ENCODE data around the gene MYH6. TPM values are rescaled to one million over a fixed set of nuclear protein-coding genes. Genes with fewer than 3 reads are reported as not detected.

MYH6 gene
- total RNA-seq, 1 experiment from 2014 or later: 0.07 TPM

- DNase-seq: no peak
- no peak overlapping the region for H2BK15ac ChIP-seq (ENCODE audit: low read depth, low read length)
- H2BK5ac ChIP-seq (ENCODE audit: insufficient read length, low read length): no peak overlapping the region
- no peak overlapping the region for H2AK5ac ChIP-seq (ENCODE audit: insufficient read length, low read length)
- peak overlapping the region; percentile 78 for H2AFZ ChIP-seq (ENCODE audit: low read length)
- H3K14ac ChIP-seq (ENCODE audit: insufficient read depth, low read length): no peak overlapping the region
- no peak overlapping the region for H4K8ac ChIP-seq (replicated peaks; ENCODE audit: insufficient read length, low read depth, low read length)
- H3K27me3 Mint-ChIP-seq (ENCODE audit: low read depth): peaks cover 8% of the 10 kb centered on the region
- no peaks in the 10 kb centered on the region for H3K4me1 ChIP-seq (ENCODE audit: insufficient read depth, low read length)
- H3K79me1 ChIP-seq (ENCODE audit: insufficient read depth, low read depth, low read length, poor library complexity, severe bottlenecking): no peaks in the 10 kb centered on the region
- H2BK120ac ChIP-seq (ENCODE audit: low read depth, low read length, poor library complexity, severe bottlenecking): no peak overlapping the region
- no peak overlapping the region for H3K56ac ChIP-seq (ENCODE audit: insufficient read length, low read depth, low read length)
- no peaks in the 10 kb centered on the region for H3K9me3 ChIP-seq (ENCODE audit: control insufficient read depth, low read depth, low read length)
- no peaks in the 10 kb centered on the region for H4K20me1 ChIP-seq (ENCODE audit: control insufficient read depth, insufficient read depth, insufficient read length)
- H3K27me3 ChIP-seq (ENCODE audit: insufficient read depth, low read length): no peaks in the 10 kb centered on the region
- WGBS (ENCODE audit: extremely low coverage, insufficient read length, low lambda C conversion rate): no CpG with 5 or more reads among the region's 1 CpG
- H3K4me1 Mint-ChIP-seq: peaks cover 6 to 18% of the 10 kb centered on the region in 2 experiments; a peak in 2 of 4 replicates
- no peak overlapping the region for H3K27ac Mint-ChIP-seq
- H3K4ac ChIP-seq (ENCODE audit: low read depth, low read length): no peak overlapping the region
- no peak overlapping the region for H3K9ac ChIP-seq (ENCODE audit: extremely low read depth, insufficient read length, low read length)
- no peak overlapping the region for H4K5ac ChIP-seq (ENCODE audit: insufficient read length, low read depth, low read length)
- H3K18ac ChIP-seq (ENCODE audit: insufficient read length, low read depth, low read length): no peak overlapping the region
- no peaks in the 10 kb centered on the region for H3K36me3 Mint-ChIP-seq (ENCODE audit: insufficient read depth in 1 of 3, low read depth in 3 of 3)
- H2BK12ac ChIP-seq (ENCODE audit: insufficient read length, low read depth, low read length): no peak overlapping the region
- no peak overlapping the region for H3K27ac ChIP-seq (ENCODE audit: insufficient read length, low read depth, low read length)
- no peak overlapping the region for H3K4me2 ChIP-seq (ENCODE audit: insufficient read depth, insufficient read length, low read length)
- no peak overlapping the region for H2BK20ac ChIP-seq (ENCODE audit: low read depth, low read length, poor library complexity, severe bottlenecking)
- no peaks in the 10 kb centered on the region for H3K23me2 ChIP-seq (ENCODE audit: insufficient read length, low read depth, low read length, poor library complexity, severe bottlenecking)
- TF ChIP-seq CTCF (conservative IDR thresholded peaks at IDR 0.05): no peak
- H3T11ph ChIP-seq (ENCODE audit: low read length): no peak overlapping the region
- no peak overlapping the region for H4K91ac ChIP-seq (ENCODE audit: insufficient read length, low read depth, low read length)
- no peak overlapping the region; a peak in 1 of 5 replicates for H3K4me3 Mint-ChIP-seq
- H3K23ac ChIP-seq (ENCODE audit: insufficient read length, low read depth, low read length): no peak overlapping the region
- H3K79me2 ChIP-seq (ENCODE audit: insufficient read depth, low read length): no peaks in the 10 kb centered on the region
- no peaks in the 10 kb centered on the region; a peak in 1 of 5 replicates for H3K9me3 Mint-ChIP-seq
Measured at GRCh38 chr14:23449314-23449713, 41.2 kb upstream of the MYH6 start.
